CD4-positive, alpha-beta T cell (primary cell): ENCODE results near the gene ZNF468. TPM values are rescaled to one million over a fixed set of nuclear protein-coding genes. Genes with fewer than 3 reads are reported as not detected.
A peak's percentile ranks its signal among the peaks of the same experiment; 100 is the strongest.
"Not testable (repeated sequence)": the region's sequence is repeated elsewhere in the genome, so short reads cannot be mapped to it uniquely, and the experiment has no call there.

Experiments used
- ATAC-seq: fragments of 200-7000 bp; cut with Tn5 transposase; one replicate; pipeline ENCODE4 v1.10.0; 2022; ENCODE audit warnings: mild to moderate bottlenecking; ENCODE audit not compliant: poor library complexity
- CTCF ChIA-PET: fragments of 350-600 bp; sonication (Branson Sonifier 250); formaldehyde crosslinking; loops from one replicate; lab custom pipeline; 2021; ENCODE audit warnings: antibody characterized with exemption, inconsistent platforms; lab: Charles Lee
- POLR2A ChIA-PET: fragments of 350-600 bp; sonication (Branson Sonifier 250); formaldehyde crosslinking; loops from one replicate; lab custom pipeline; 2021; ENCODE audit warnings: antibody characterized with exemption, inconsistent platforms; lab: Charles Lee
- DNase-seq, 14 experiments: peaks; one replicate each; pipeline ENCODE4 v3.0.0-alpha.2; 2013 to 2020; ENCODE audit warnings: mixed read lengths in 2 of 14
- H3K27ac ChIP-seq, 2 donors: one replicate each; pipeline versions ENCODE4 v1.5.1 to v1.7.0; 2013; ENCODE audit warnings: low read length in 2 of 2, low read depth in 1 of 2, mild to moderate bottlenecking in 1 of 2
- H3K27me3 ChIP-seq, 2 experiments: 1 replicate in 1 of 2; 2 replicates in 1 of 2; pipeline versions ENCODE4 v1.6.1 to v1.7.0; 2013; ENCODE audit warnings: low read length in 2 of 2, control low read depth in 1 of 2, mild to moderate bottlenecking in 1 of 2, moderate library complexity in 1 of 2; ENCODE audit not compliant: insufficient read depth in 2 of 2, control insufficient read depth in 1 of 2
- H3K36me3 ChIP-seq: one replicate; pipeline ENCODE4 v1.6.1; 2013; ENCODE audit warnings: low read length, control low read depth; ENCODE audit not compliant: insufficient read depth
- H3K4me1 ChIP-seq: one replicate; pipeline ENCODE4 v1.6.1; 2013; ENCODE audit warnings: low read length, control low read depth; ENCODE audit not compliant: insufficient read depth
- H3K4me3 ChIP-seq: one replicate; pipeline ENCODE4 v1.5.1; 2013; ENCODE audit warnings: mild to moderate bottlenecking, low read length, moderate library complexity
- H3K9me3 ChIP-seq, 2 experiments: 1 replicate in 1 of 2; 2 replicates in 1 of 2; pipeline versions ENCODE4 v1.6.1 to v1.7.0; 2013; ENCODE audit warnings: low read length in 2 of 2, mild to moderate bottlenecking in 2 of 2, control low read depth in 1 of 2, moderate library complexity in 1 of 2; ENCODE audit not compliant: control insufficient read depth in 1 of 2, insufficient read depth in 1 of 2
- H3K27ac Mint-ChIP-seq: one replicate; pipeline ENCODE4 v1.8.0; 2020; ENCODE audit warnings: mixed read lengths
- H3K27me3 Mint-ChIP-seq: one replicate; pipeline ENCODE4 v1.8.0; 2021; ENCODE audit warnings: mixed read lengths
- H3K36me3 Mint-ChIP-seq: one replicate; pipeline ENCODE4 v1.8.0; 2021; ENCODE audit warnings: low read depth, mixed read lengths
- H3K4me1 Mint-ChIP-seq: one replicate; pipeline ENCODE4 v1.8.0; 2021; ENCODE audit warnings: low read depth, mixed read lengths
- H3K4me3 Mint-ChIP-seq: one replicate; pipeline ENCODE4 v1.8.0; 2020; ENCODE audit warnings: mild to moderate bottlenecking, mixed read lengths
- H3K9me3 Mint-ChIP-seq: one replicate; pipeline ENCODE4 v1.8.0; 2020; ENCODE audit warnings: mixed read lengths
- intact Hi-C, 2 experiments: fragments of 100-400 bp; cut with DNase I in 1 of 2; cut with micrococcal nuclease in 1 of 2; formaldehyde crosslinking; loops; one replicate each; pipeline versions ENCODE4 v1.15.1 to v1.9.0; 2023 to 2025; cut with DNase I, micrococcal nuclease
- total RNA-seq, 174 experiments: library from RNA in 2 of 174; stranded (reverse) in 2 of 174; gene quantifications; one replicate each; pipeline ENCODE4 v1.2.3 and lab custom pipeline; 2021 to 2026

The ZNF468 gene
- total RNA-seq, 2 experiments from 2014 or later: 8.4 to 11.6 TPM

DNA sequence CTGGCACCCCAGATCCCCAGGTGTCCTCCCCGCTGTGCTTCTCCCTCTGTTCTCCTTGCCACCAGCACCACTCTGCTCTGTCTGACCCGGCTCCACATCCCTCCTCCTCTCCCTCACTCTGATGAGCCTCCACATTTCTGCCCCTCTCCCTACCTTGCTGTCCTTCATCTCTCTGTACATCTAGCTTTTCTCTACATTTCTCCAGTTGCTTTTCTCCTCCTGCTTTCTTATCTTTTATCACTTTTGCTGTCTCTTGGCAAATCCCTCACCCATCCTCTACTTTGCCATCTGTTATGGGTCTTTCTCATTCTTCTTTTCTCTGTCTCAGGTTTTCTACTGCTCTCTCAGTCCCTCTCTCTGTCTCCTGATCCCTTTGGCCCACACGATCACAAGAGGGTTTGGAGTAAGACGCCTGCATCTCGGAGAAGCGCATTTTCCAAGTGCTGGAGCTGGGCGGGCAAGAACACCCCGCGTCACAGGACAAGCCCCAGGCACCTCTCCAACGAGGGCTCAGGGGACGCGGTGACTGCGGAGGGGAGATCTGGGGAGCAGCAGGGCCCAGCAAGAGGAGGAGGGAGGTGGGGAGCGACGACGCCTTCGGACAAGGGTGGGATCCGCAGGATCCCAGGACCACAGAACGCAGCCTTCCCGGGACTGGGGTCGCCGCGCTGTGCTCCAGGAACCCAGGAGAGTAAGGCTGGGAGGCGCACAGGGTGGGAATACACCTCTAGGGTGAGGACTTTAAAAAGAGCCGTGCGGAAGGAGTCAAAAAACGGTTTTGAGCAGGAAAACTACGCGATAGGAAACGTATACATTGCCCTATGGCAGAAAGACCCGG is 660 bp downstream of the ZNF468 start:
- POLR2A ChIA-PET, CTCF ChIA-PET, H3K9me3 Mint-ChIP-seq, H3K27me3 ChIP-seq, H3K27me3 Mint-ChIP-seq: not testable (repeated sequence)
- Histone ChIP-seq H3K27ac (peak overlapping the region in 1 of 2 donors; percentile 48), H3K4me1 (peaks cover 11% of the 10 kb centered on the region), H3K9me3 (peaks cover 0 to 11% of the 10 kb centered on the region in 2 experiments), H3K36me3 (peaks cover 22% of the 10 kb centered on the region), H3K4me3 (peak overlapping the region; percentile 63)
- peak; percentile 34 for ATAC-seq
- peak in 4 of 14 experiments; percentile 0 to 11 (median 2) for DNase-seq
- Mint-ChIP-seq H3K36me3 (peaks cover 56% of the 10 kb centered on the region), H3K4me1 (peaks cover 33% of the 10 kb centered on the region), H3K4me3 (peak overlapping the region; percentile 96), H3K27ac (peak overlapping the region; percentile 87)
- intact Hi-C loops: loop anchor here in 1 of 2 experiments (2.0 to 10.0 kb wide), 2 partner anchors 68 to 332 kb away; partner anchors contain the start of gene ZNF808

DNA sequence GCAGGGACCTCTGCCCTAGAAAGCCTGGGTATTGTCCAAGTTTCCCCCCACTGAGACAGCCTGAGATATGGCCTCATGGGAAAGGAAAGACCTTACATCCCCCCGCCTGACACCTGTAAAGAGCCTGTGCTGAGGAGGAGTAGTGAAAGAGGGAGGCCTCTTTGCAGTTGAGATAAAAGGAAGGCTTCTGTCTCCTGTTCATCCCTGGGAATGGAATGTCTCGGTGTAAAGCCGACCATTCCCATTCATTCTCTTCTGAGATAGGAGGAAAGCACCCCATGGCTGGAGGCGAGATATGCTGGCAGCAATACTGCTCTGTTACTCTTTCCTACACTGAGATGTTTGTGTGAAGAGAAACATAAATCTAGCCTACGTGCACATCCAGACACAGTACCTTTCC is 10.1 kb downstream of the ZNF468 start:
- POLR2A ChIA-PET, ATAC-seq, H3K27me3 ChIP-seq, CTCF ChIA-PET, H3K27ac ChIP-seq, H3K4me1 ChIP-seq, DNase-seq, intact Hi-C loops, H3K4me3 ChIP-seq, H3K27ac Mint-ChIP-seq, H3K27me3 Mint-ChIP-seq, H3K4me3 Mint-ChIP-seq, H3K4me1 Mint-ChIP-seq: not testable (repeated sequence)
- peaks cover 94% of the 10 kb centered on the region for H3K36me3 ChIP-seq
- peaks cover 57 to 58% of the 10 kb centered on the region in 2 experiments for H3K9me3 ChIP-seq
- H3K36me3 Mint-ChIP-seq: peaks cover 99% of the 10 kb centered on the region
- H3K9me3 Mint-ChIP-seq: peaks cover 16% of the 10 kb centered on the region

DNA sequence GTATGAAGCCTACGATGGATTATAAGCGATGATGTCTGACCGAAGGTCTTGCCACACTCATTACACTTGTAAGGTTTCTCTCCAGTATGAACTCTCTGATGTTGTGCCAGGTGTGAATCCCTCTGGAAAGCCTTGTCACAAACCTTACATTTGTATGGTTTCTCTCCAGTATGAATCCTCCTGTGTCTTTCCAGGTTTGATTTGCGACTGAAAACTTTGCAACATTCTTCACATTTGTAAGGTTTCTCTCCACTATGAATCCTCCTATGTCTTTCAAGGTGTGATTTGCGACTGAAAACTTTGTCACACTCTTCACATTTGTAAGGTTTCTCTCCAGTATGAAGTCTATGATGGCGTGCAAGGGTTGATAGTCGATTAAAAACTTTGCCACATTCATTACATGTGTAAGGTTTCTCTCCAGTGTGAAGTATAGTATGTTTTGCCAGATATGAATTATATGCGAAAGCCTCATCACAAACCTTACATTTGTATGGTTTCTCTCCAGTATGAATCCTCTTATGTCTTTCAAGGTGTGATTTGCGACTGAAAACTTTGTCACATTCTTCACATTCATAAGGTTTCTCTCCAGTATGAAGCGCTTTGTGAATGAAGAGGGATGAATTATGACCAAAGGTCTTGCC is 16.5 kb downstream of the ZNF468 start:
- H3K4me3 Mint-ChIP-seq, H3K4me1 Mint-ChIP-seq, H3K27ac ChIP-seq, H3K27ac Mint-ChIP-seq, H3K27me3 Mint-ChIP-seq, ATAC-seq, DNase-seq, intact Hi-C loops, CTCF ChIA-PET, POLR2A ChIA-PET, H3K4me3 ChIP-seq, H3K9me3 Mint-ChIP-seq, H3K4me1 ChIP-seq, H3K27me3 ChIP-seq: not testable (repeated sequence)
- Histone ChIP-seq H3K9me3 (peaks cover 52 to 97% of the 10 kb centered on the region in 2 experiments), H3K36me3 (peaks cover 56% of the 10 kb centered on the region)
- peaks cover 97% of the 10 kb centered on the region for H3K36me3 Mint-ChIP-seq

DNA sequence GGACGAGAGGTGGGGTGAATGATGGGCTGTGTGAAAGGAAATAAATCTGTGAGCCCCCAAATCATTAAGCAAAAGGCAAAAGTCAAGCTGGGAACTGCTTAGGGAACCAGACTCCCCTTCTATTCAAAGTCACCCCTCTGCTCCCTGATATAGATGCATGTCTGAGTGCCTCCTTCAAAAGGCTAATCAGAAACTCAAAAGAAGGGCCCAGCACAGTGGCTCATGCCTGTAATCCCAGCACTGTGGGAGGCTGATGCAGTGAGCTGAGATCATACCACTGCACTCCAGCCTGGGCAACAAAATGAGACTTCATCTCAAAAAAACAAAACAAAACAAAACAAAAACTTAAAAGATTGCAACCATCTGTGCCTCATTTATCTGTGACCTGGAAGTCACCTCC is 23.1 kb downstream of the ZNF468 start:
- POLR2A ChIA-PET, H3K27me3 Mint-ChIP-seq, H3K36me3 ChIP-seq, H3K27ac ChIP-seq, H3K27me3 ChIP-seq, H3K4me3 ChIP-seq, intact Hi-C loops, ATAC-seq, H3K4me1 Mint-ChIP-seq, CTCF ChIA-PET, DNase-seq, H3K4me3 Mint-ChIP-seq, H3K4me1 ChIP-seq, H3K27ac Mint-ChIP-seq: not testable (repeated sequence)
- H3K9me3 ChIP-seq: peaks cover 60% of the 10 kb centered on the region in 2 experiments
- Mint-ChIP-seq H3K36me3 (peaks cover 60% of the 10 kb centered on the region), H3K9me3 (peaks cover 11% of the 10 kb centered on the region)

DNA sequence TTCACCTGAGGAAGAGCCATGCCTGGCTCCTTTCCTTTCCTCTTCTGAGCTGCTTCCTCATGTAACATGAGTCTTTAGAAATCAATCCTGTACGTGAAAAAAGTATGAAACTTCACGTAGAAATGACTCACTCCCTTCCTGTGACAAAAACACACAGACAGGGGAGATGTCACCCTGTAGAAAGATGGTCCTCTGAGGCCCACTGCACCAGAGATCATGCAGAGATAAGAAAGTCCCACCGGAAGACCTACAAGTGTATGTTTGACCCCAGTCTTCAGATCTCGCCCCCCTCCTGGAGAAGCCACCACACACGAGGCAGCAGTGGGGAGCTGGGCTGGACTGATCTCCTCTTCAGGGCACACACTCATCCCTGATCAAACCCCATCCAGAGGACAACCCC is 23.9 kb downstream of the ZNF468 start:
- peaks cover 56% of the 10 kb centered on the region for H3K36me3 Mint-ChIP-seq
- not testable (repeated sequence) for H3K27ac Mint-ChIP-seq

GRCh38 chr19:52829866-52830265 is 27.6 kb downstream of the ZNF468 start:
- intact Hi-C loops, ATAC-seq, H3K4me1 Mint-ChIP-seq, H3K4me1 ChIP-seq, H3K4me3 Mint-ChIP-seq, POLR2A ChIA-PET, H3K27ac Mint-ChIP-seq, H3K27me3 Mint-ChIP-seq, H3K9me3 Mint-ChIP-seq, H3K27me3 ChIP-seq, H3K4me3 ChIP-seq, H3K36me3 ChIP-seq, H3K27ac ChIP-seq, CTCF ChIA-PET, DNase-seq: not testable (repeated sequence)
- peaks cover 28% of the 10 kb centered on the region for H3K36me3 Mint-ChIP-seq
- H3K9me3 ChIP-seq: peaks cover 24 to 64% of the 10 kb centered on the region in 2 experiments

More for the DNA sequence above, 23.9 kb downstream of the ZNF468 start:
- H3K27me3 Mint-ChIP-seq, intact Hi-C loops, H3K27me3 ChIP-seq, H3K36me3 ChIP-seq, H3K4me3 ChIP-seq, H3K27ac ChIP-seq, H3K4me1 Mint-ChIP-seq, H3K4me3 Mint-ChIP-seq, ATAC-seq, CTCF ChIA-PET, H3K4me1 ChIP-seq, POLR2A ChIA-PET: not testable (repeated sequence)
- peaks cover 53 to 59% of the 10 kb centered on the region in 2 experiments for H3K9me3 ChIP-seq
- peaks cover 11% of the 10 kb centered on the region for H3K9me3 Mint-ChIP-seq
- peak in 1 of 14 experiments; percentile 53 for DNase-seq
